Fibroblast of pulmonary artery (primary cell): ENCODE results near the gene METTL3.
A peak's percentile ranks its signal among the peaks of the same experiment; 100 is the strongest.
"Not testable (repeated sequence)": the region's sequence is repeated elsewhere in the genome, so short reads cannot be mapped to it uniquely, and the experiment has no call there.

Source experiments
- DNase-seq: peaks from one replicate; pipeline ENCODE4 v3.0.0-alpha.2; 2010; ENCODE audit warnings: low read depth
- H3K4me3 ChIP-seq: replicated peaks from 2 replicates; pipeline ENCODE4 v1.5.1; 2011; ENCODE audit warnings: low read depth, mild to moderate bottlenecking, control low read depth, low read length, moderate library complexity
- TF ChIP-seq, protein P1 (sequence below): IDR thresholded peaks from 2 replicates; pipeline ENCODE4 v1.5.1; 2011; ENCODE audit warnings: mild to moderate bottlenecking, control low read depth, low read length, inconsistent platforms; ENCODE audit errors: missing control alignments

Gene METTL3

DNA sequence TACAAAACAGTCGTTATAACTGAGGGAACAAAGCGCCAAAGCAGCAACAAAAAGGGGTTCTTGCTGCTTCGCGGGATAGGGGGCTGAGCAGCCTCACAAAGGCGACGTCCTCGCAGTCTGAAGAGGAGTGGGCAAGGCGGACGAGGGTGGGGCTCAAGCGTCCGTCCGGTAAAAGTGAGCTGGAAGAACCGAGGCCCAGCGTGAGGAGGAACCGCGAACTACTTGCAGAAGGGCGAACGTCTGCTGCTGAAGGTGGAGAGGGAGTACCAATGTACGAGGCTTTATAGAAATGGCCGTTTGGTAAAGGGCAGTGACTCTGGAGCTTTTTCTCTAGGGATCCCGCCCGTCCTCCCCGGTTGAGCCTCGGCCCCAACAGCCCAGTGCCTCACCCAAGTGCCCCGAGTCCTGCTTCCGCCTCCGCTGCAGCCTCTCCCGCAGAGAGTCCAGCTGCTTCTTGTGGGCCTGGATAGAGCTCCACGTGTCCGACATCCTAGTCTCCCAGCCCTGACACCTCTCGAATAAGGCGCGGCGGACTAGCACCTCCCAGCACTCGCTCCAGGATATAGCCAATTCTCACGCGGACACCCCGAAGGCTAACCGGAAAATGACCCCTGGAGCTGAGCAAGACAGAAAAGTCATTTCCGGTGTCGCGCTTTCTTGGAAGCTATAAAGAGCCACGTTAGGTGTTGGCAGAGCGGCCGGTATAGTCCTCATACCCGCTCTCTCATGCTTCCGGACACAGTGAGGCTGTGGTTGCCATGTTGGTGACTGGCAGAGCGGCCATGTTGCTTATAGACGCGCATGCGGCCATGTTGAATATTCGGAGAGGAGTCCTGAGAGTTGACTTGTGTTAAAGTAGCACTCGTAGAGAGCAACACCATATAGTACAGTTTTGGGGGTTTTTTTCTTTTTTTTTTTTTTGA lies at the start of gene METTL3:
Gene METTL3, minus strand, starts transcription at position 606 of the 923 bp plus-strand sequence. Its CDS starts 117 bp downstream, at position 489.
- peak; percentile 99 for DNase-seq
- TF ChIP-seq, protein P1, sequence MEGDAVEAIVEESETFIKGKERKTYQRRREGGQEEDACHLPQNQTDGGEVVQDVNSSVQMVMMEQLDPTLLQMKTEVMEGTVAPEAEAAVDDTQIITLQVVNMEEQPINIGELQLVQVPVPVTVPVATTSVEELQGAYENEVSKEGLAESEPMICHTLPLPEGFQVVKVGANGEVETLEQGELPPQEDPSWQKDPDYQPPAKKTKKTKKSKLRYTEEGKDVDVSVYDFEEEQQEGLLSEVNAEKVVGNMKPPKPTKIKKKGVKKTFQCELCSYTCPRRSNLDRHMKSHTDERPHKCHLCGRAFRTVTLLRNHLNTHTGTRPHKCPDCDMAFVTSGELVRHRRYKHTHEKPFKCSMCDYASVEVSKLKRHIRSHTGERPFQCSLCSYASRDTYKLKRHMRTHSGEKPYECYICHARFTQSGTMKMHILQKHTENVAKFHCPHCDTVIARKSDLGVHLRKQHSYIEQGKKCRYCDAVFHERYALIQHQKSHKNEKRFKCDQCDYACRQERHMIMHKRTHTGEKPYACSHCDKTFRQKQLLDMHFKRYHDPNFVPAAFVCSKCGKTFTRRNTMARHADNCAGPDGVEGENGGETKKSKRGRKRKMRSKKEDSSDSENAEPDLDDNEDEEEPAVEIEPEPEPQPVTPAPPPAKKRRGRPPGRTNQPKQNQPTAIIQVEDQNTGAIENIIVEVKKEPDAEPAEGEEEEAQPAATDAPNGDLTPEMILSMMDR: no peak
- H3K4me3 ChIP-seq: peak within 1 kb of the TSS; percentile 89

DNA sequence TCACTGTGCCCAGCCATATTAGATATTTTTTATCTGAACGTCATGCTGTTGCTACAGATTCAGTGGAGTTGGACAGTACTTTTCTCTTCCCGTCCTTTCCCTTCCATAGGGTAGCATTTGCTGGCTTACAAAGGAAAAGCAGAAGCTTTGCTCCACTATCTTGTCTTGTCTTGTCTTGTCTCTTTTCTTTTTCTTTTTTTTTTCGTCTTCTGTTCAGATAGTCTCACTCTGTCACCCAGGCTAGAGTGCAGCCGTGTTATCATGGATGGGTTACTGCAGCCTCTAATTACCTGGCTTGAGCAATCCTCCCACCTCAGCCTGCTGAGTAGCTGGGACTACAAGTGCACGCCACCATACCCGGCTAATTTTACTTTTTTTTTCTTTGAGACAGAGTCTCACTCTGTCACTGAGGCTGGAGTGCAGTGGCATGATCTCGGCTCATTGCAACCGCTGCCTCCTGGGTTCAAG lies 47.6 kb upstream of the METTL3 start:
- H3K4me3 ChIP-seq: no peak overlapping the region
- DNase-seq: no peak
- TF ChIP-seq, protein P1: no peak

DNA sequence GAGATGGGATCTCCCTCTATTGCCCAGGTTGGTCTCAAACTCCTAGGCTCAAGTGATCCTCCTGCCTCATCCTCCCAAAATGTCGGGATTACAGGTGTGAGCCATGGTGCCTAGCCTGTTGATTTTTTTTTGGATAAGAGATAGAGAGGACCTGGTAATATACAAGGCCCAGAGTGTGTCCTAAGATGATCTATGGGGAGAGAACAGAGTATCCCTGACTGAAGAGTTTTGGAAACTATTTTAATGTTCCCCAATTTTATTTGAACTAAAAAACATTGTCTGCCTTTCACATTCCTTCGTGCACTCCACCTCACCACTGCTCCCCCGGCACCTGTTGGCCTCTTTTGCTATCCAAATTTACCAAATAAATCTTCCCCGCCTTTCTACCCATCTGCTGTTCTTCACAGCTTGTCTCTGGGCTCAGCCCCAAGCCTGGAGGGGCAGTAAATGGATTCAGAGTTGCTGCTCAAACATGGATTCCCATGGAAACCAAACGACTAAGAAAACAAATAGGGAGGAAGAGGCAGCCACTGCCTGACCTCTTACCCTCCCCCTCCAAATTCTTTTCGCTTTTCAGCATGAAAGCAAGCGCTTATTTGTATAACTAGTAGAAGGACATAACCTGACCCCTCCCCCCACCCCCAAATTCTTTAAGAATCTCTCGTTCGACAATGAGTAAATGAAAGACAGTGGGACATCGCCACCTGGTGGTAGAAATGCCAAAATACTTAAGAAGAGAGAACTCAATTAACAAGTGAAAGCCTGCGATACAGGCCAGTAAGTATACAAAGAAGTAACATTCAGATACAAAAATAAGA lies 46.2 kb upstream of the METTL3 start:
- peak overlapping the region; percentile 47 for H3K4me3 ChIP-seq
- DNase-seq: peak; percentile 93
- TF ChIP-seq, protein P1: peak; percentile 59

DNA sequence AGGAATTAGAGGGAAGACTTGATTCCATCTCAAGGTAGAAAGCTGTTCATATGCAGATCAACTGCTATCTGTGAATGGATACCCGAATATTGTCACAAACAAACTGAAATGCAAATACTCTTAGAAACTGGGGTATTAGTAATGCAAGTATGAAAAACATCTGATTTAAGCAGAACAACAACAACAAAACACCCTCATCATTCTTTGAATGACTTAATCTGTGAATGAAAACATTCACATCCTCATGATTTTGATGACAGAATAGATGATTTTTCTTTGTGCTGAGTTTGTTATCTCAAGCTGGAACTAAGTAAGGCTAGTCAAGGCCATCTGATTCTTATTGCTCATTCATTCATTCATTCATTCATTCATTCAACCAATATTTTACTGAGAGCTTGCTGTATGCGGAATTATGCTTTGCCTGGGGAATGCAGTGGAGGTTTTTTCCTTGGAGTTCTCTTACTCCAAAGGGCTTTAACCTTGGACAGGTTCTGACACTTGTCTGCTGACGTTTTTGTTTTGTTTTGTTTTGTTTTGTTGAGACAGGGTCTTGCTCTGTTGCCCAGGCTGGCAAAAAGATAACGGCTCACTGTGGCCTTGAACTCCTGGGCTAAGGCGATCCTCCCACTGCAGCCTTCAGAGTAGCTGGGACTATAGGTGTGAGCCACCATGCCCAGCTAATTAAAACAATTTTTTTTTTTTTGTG lies 45.4 kb upstream of the METTL3 start:
- DNase-seq: no peak
- TF ChIP-seq, protein P1: no peak
- no peak overlapping the region for H3K4me3 ChIP-seq

DNA sequence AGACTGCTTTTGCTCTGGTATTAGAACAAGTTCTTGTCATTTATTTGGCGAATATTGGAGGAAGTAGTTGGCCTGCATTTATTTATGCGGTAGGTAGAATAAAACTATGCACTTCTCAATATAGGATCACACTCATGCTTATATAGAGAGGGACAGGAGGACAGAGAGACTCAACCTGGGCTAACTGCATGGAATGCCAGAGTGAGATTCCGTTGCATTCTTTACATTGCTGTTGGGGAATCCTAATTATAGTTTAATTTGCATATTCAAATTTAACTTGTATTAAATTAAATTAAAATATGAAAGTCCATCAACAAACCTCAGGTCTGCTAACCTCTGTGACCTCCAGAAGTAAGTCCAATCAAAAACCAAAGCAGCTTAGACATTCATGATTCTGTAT lies 42.1 kb upstream of the METTL3 start:
- TF ChIP-seq, protein P1: no peak
- no peak overlapping the region for H3K4me3 ChIP-seq
- DNase-seq: no peak

DNA sequence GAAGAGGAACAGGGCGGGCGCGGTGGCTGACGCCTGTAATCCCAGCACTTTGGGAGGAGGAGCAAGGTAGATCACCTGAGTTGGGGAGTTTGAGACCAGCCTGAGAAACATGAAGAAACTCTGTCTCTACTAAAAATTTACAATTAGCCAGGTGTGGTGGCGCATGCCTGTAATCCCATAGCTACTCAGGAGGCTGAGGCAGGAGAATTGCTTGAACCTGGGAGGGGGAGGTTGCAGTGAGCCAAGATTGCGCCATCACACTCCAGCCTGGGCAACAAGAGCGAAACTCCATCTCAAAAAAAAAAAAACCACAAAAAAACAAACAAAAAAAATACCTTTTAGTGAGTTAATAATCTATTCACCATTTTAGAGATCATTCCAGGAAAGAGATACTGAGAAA lies 33.4 kb upstream of the METTL3 start:
- H3K4me3 ChIP-seq: not testable (repeated sequence)

More for the DNA sequence above, 33.4 kb upstream of the METTL3 start:
- DNase-seq: not testable (repeated sequence)
